Lower lobe of right lung (tissue), 2 donors: Measurements from ENCODE around the gene ZNF365. TPM values are rescaled to one million over a fixed set of nuclear protein-coding genes. Genes with fewer than 3 reads are reported as not detected.

Experiments used
- ATAC-seq, 2 donors: fragments of 200-7000 bp; cut with Tn5 transposase; one replicate each; pipeline ENCODE4 v1.9.1; 2020 to 2022; ENCODE audit warnings: mild to moderate bottlenecking in 2 of 2, moderate library complexity in 2 of 2
- DNase-seq: peaks from one replicate; pipeline ENCODE4 v3.0.0-alpha.2; 2020
- H3K27ac ChIP-seq: fragments of 200-600 bp; one replicate; pipeline ENCODE4 v1.8.0; 2022
- H3K27me3 ChIP-seq: fragments of 200-600 bp; one replicate; pipeline ENCODE4 v1.8.0; 2022; ENCODE audit warnings: low read depth
- H3K36me3 ChIP-seq: fragments of 200-600 bp; one replicate; pipeline ENCODE4 v1.8.0; 2022; ENCODE audit warnings: mild to moderate bottlenecking
- H3K4me1 ChIP-seq: fragments of 200-600 bp; one replicate; pipeline ENCODE4 v1.8.0; 2022
- H3K4me3 ChIP-seq: fragments of 200-600 bp; one replicate; pipeline ENCODE4 v1.8.0; 2022; ENCODE audit warnings: mild to moderate bottlenecking
- H3K9me3 ChIP-seq: fragments of 200-600 bp; one replicate; pipeline ENCODE4 v1.8.0; 2022
- CTCF ChIP-seq: fragments of 200-600 bp; IDR thresholded peaks from one replicate; pipeline ENCODE4 v1.8.0; 2022; ENCODE audit warnings: antibody characterized with exemption, mild to moderate bottlenecking
- intact Hi-C: fragments of 100-400 bp; cut with DNase I; formaldehyde crosslinking; loops from one replicate; pipeline ENCODE4 v1.11.0; 2022
- total RNA-seq: library from RNA; stranded (reverse); fragmentation: NEBNext Ultra II Directional; extraction: Animal tissue kit (Norgen Biotek cat#: 25700); gene quantifications from one replicate; pipeline ENCODE4 v1.2.1, GENCODE V29; 2021
- donor health status: DM: no; HTN: yes; CAD: no; lungs with severe emphysema.

The ZNF365 gene
- total RNA-seq, 1 donor from 2014 or later, result 1.2 TPM

GRCh38 chr10:62413048-62413447, 38.9 kb downstream of the ZNF365 start:
- no peak for ATAC-seq

GRCh38 chr10:62413652-62414051, 39.5 kb downstream of the ZNF365 start:
- intact Hi-C loops, result no loop called here
- ATAC-seq, result no peak
- no peak for DNase-seq

More at GRCh38 chr10:62413048-62413447, 38.9 kb downstream of the ZNF365 start:
- Histone ChIP-seq H3K4me3 (no peak overlapping the region), H3K9me3 (no peaks in the 10 kb centered on the region), H3K27me3 (no peaks in the 10 kb centered on the region), H3K4me1 (no peaks in the 10 kb centered on the region), H3K27ac (no peak overlapping the region), H3K36me3 (no peaks in the 10 kb centered on the region)
- no peak for TF ChIP-seq CTCF
- DNase-seq, result no peak
- intact Hi-C loops, result no loop called here

GRCh38 chr10:62414359-62414758, 40.2 kb downstream of the ZNF365 start:
- no peak overlapping the region for H3K4me3 ChIP-seq

More at GRCh38 chr10:62413652-62414051, 39.5 kb downstream of the ZNF365 start:
- Histone ChIP-seq H3K9me3 (no peaks in the 10 kb centered on the region), H3K36me3 (no peaks in the 10 kb centered on the region), H3K4me1 (no peaks in the 10 kb centered on the region), H3K27ac (no peak overlapping the region), H3K4me3 (no peak overlapping the region), H3K27me3 (no peaks in the 10 kb centered on the region)
- TF ChIP-seq CTCF, result no peak

GRCh38 chr10:62422068-62422590, 48.0 kb downstream of the ZNF365 start:
- no peak for TF ChIP-seq CTCF
- no peaks in the 10 kb centered on the region for H3K9me3 ChIP-seq
- DNase-seq (no peak), ATAC-seq (no peak)
- no peaks in the 10 kb centered on the region for H3K27me3 ChIP-seq
- no peaks in the 10 kb centered on the region for H3K4me1 ChIP-seq
- intact Hi-C loops, result no loop called here
- no peak overlapping the region for H3K4me3 ChIP-seq
- no peaks in the 10 kb centered on the region for H3K36me3 ChIP-seq
- H3K27ac ChIP-seq, result no peak overlapping the region

More at GRCh38 chr10:62414359-62414758, 40.2 kb downstream of the ZNF365 start:
- DNase-seq, result no peak
- no peak for TF ChIP-seq CTCF
- intact Hi-C loops, result no loop called here
- ATAC-seq, result no peak
- no peak overlapping the region for H3K27ac ChIP-seq
- H3K4me1 ChIP-seq, result no peaks in the 10 kb centered on the region
- no peaks in the 10 kb centered on the region for H3K36me3 ChIP-seq
- H3K9me3 ChIP-seq, result no peaks in the 10 kb centered on the region
- H3K27me3 ChIP-seq, result no peaks in the 10 kb centered on the region

- no peak for DNase-seq
- Histone ChIP-seq H3K4me3 (no peak overlapping the region), H3K27ac (no peak overlapping the region), H3K36me3 (no peaks in the 10 kb centered on the region), H3K27me3 (no peaks in the 10 kb centered on the region), H3K4me1 (no peaks in the 10 kb centered on the region), H3K9me3 (no peaks in the 10 kb centered on the region)
- no peak for TF ChIP-seq CTCF
- ATAC-seq, result no peak
- intact Hi-C loops, result no loop called here
Observed at GRCh38 chr10:62424026-62424425, 49.9 kb downstream of the ZNF365 start.
